ENCODE data around the gene SH3GLB2. TPM values are rescaled to one million over a fixed set of nuclear protein-coding genes. Genes with fewer than 3 reads are reported as not detected.

Gene SH3GLB2
- total RNA-seq, 1 donor = 39.3 TPM

- peak; percentile 31 for DNase-seq (ENCODE audit: low read depth)
- TF ChIP-seq, protein P1, sequence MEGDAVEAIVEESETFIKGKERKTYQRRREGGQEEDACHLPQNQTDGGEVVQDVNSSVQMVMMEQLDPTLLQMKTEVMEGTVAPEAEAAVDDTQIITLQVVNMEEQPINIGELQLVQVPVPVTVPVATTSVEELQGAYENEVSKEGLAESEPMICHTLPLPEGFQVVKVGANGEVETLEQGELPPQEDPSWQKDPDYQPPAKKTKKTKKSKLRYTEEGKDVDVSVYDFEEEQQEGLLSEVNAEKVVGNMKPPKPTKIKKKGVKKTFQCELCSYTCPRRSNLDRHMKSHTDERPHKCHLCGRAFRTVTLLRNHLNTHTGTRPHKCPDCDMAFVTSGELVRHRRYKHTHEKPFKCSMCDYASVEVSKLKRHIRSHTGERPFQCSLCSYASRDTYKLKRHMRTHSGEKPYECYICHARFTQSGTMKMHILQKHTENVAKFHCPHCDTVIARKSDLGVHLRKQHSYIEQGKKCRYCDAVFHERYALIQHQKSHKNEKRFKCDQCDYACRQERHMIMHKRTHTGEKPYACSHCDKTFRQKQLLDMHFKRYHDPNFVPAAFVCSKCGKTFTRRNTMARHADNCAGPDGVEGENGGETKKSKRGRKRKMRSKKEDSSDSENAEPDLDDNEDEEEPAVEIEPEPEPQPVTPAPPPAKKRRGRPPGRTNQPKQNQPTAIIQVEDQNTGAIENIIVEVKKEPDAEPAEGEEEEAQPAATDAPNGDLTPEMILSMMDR (IDR thresholded peaks at IDR 0.05; ENCODE audit: insufficient read depth, low read depth, low read length) = no peak
Measured at GRCh38 chr9:129027685-129028191, 393 bp downstream of the SH3GLB2 start.

GRCh38 chr9:129027224-129027684 is 877 bp downstream of the SH3GLB2 start:
- DNase-seq (ENCODE audit: low read depth) = no peak
- peak overlapping the region; percentile 74 for H3K4me3 ChIP-seq (ENCODE audit: low read depth, low read length)
- TF ChIP-seq, protein P1 (IDR thresholded peaks at IDR 0.05; ENCODE audit: insufficient read depth, low read depth, low read length) = no peak

More at GRCh38 chr9:129027685-129028191, 393 bp downstream of the SH3GLB2 start:
- H3K4me3 ChIP-seq (ENCODE audit: low read depth, low read length) = peak overlapping the region; percentile 74

- TF ChIP-seq, protein P1 (IDR thresholded peaks at IDR 0.05; ENCODE audit: insufficient read depth, low read depth, low read length) = no peak
- peak; percentile 46 for DNase-seq (ENCODE audit: low read depth)
- H3K4me3 ChIP-seq (ENCODE audit: low read depth, low read length) = peak overlapping the region; percentile 74
Measured at GRCh38 chr9:129026442-129027223, 1.5 kb downstream of the SH3GLB2 start.

DNA sequence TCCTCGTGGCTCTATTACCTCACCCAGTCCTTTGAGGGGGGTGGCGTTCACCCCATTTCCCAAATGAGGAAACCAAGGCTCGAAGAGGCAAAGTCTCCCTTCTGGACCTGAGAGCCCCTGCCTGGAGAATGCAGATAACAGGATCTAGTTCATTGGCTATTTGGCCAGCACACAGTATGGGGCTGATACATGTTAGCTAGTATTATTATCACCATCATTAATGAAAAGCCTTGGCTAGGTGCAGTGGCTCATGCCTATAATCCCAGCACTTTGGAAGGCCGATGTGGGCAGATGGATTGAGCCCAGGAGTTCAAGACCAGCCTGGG is 4.3 kb downstream of the SH3GLB2 start:
- no peak overlapping the region for H3K4me3 ChIP-seq (ENCODE audit: low read depth, low read length)
- no peak for DNase-seq (ENCODE audit: low read depth)
- TF ChIP-seq, protein P1 (IDR thresholded peaks at IDR 0.05; ENCODE audit: insufficient read depth, low read depth, low read length) = no peak

GRCh38 chr9:129023036-129023907 is 4.9 kb downstream of the SH3GLB2 start:
- TF ChIP-seq, protein P1 (IDR thresholded peaks at IDR 0.05; ENCODE audit: insufficient read depth, low read depth, low read length) = no peak
- H3K4me3 ChIP-seq (ENCODE audit: low read depth, low read length) = no peak overlapping the region
- peak; percentile 82 for DNase-seq (ENCODE audit: low read depth)

DNA sequence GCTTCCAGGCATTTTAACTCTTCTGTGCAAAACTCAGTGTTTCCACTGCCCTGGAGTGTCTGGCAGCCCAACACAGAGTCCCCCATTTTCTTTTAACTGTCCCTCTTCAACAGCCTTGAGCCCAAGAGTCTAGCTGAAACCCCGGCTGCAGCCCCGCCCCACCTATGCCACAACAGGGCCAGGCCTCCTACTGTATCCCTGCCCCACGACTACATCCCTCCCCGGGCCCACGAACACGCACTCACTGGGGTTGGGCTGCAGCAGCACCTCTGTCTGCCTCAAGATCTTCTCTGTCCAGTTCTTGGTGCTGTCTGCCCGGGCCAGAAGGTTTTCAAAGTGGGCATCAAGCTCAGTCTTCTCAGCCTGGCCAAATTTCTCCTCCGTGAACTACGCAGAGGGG is 6.1 kb downstream of the SH3GLB2 start:
- TF ChIP-seq, protein P1 (IDR thresholded peaks at IDR 0.05; ENCODE audit: insufficient read depth, low read depth, low read length) = no peak
- DNase-seq (ENCODE audit: low read depth) = no peak
- no peak overlapping the region for H3K4me3 ChIP-seq (ENCODE audit: low read depth, low read length)

All from fibroblast of villous mesenchyme (primary cell).